Measurements from ENCODE around the gene POU2F2. TPM values are rescaled to one million over a fixed set of nuclear protein-coding genes. Genes with fewer than 3 reads are reported as not detected.

POU2F2 gene
- total and polyA plus RNA-seq, 10 of the 15 experiments (the other 5 are each of a cell fraction or from before 2014, with no cell fraction given): 4.4 to 62.4 (median 37.9) TPM

GRCh38 chr19:42038666-42039065 lies 93.6 kb downstream of the POU2F2 start:
- CTCF ChIA-PET: interaction anchor here (1.9 kb wide), 1 partner anchor 10 kb away, joined by 15 read pairs; no protein-coding TSS in a partner anchor
- Histone ChIP-seq H3K4me1 (ENCODE audit: control insufficient read depth, insufficient read depth, low read length) (no peaks in the 10 kb centered on the region), H3K36me3 (ENCODE audit: control insufficient read depth in 2 of 2, insufficient read depth in 2 of 2, low read length in 1 of 2) (no peaks in the 10 kb centered on the region), H2AFZ (ENCODE audit: control insufficient read depth, low read depth, low read length) (no peak overlapping the region), H3K4me3 (no peak overlapping the region), H3K9ac (ENCODE audit: control insufficient read depth, insufficient read depth, low read length) (no peak overlapping the region), H3K27ac (ENCODE audit: control insufficient read depth, insufficient read depth) (no peak overlapping the region), H3K9me3 (replicated peaks; ENCODE audit: control insufficient read depth, insufficient read depth, low read length) (no peaks in the 10 kb centered on the region), H3K27me3 (replicated peaks in 1 of 2; ENCODE audit: control insufficient read depth in 2 of 2, insufficient read depth in 2 of 2, low read length in 1 of 2) (no peaks in the 10 kb centered on the region), H3K4me2 (ENCODE audit: control insufficient read depth, insufficient read depth) (no peak overlapping the region), H4K20me1 (ENCODE audit: control insufficient read depth, insufficient read depth) (no peaks in the 10 kb centered on the region), H3K79me2 (ENCODE audit: control insufficient read depth, insufficient read depth, low read length) (no peaks in the 10 kb centered on the region)
- TF ChIP-seq DPF2 (IDR thresholded peaks at IDR 0.05) (no peak), NBN (IDR thresholded peaks at IDR 0.05) (no peak), TBL1XR1 (IDR thresholded peaks at IDR 0.05; ENCODE audit: low read depth, low read length) (no peak), ATF3 (IDR thresholded peaks at IDR 0.05; ENCODE audit: borderline replicate concordance, extremely low read depth, low read depth, low read length) (no peak), POLR2A (IDR thresholded peaks at IDR 0.05; ENCODE audit: low read depth, low read length) (no peak), PAX8 (IDR thresholded peaks at IDR 0.05) (no peak)
- intact Hi-C loops (cut with micrococcal nuclease; ENCODE audit: unreplicated experiment): no loop called here
- RAD21 ChIA-PET (ENCODE audit: unreplicated experiment): no interaction called here
- SMC1A ChIA-PET (ENCODE audit: uncharacterized antibody, unreplicated experiment): interaction anchor here (0.5 kb wide), 1 partner anchor 33 kb away, joined by 3 read pairs; no protein-coding TSS in a partner anchor
- FAIRE-seq (no peak), ATAC-seq (no peak), DNase-seq (ENCODE audit: low read depth, low spot score) (no peak)
- POLR2A ChIA-PET: no interaction called here
- BruUV-seq (replicated peaks): no TSS peak
- WGBS (ENCODE audit: insufficient coverage, insufficient replicate concordance, low lambda C conversion rate, missing lambda C conversion rate): 40% methylated on average over 6 of the region's 6 CpGs
- in situ Hi-C loops (cut with MboI): no loop called here

- FAIRE-seq: no peak
- POLR2A ChIA-PET: no interaction called here
- no TSS peak for BruUV-seq (replicated peaks)
Measured at GRCh38 chr19:42037649-42038048, 94.6 kb downstream of the POU2F2 start.

More at GRCh38 chr19:42037649-42038048, 94.6 kb downstream of the POU2F2 start:
- RAD21 ChIA-PET (ENCODE audit: unreplicated experiment): no interaction called here
- no peaks in the 10 kb centered on the region for H3K27me3 ChIP-seq (replicated peaks in 1 of 2; ENCODE audit: control insufficient read depth in 2 of 2, insufficient read depth in 2 of 2, low read length in 1 of 2)
- H3K4me3 ChIP-seq: no peak overlapping the region
- no peaks in the 10 kb centered on the region for H3K79me2 ChIP-seq (ENCODE audit: control insufficient read depth, insufficient read depth, low read length)
- no peaks in the 10 kb centered on the region for H4K20me1 ChIP-seq (ENCODE audit: control insufficient read depth, insufficient read depth)
- no peak overlapping the region for H3K27ac ChIP-seq (ENCODE audit: control insufficient read depth, insufficient read depth)
- no peak for DNase-seq (ENCODE audit: low read depth, low spot score)
- no peaks in the 10 kb centered on the region for H3K36me3 ChIP-seq (ENCODE audit: control insufficient read depth in 2 of 2, insufficient read depth in 2 of 2, low read length in 1 of 2)
- H2AFZ ChIP-seq (ENCODE audit: control insufficient read depth, low read depth, low read length): no peak overlapping the region
- SMC1A ChIA-PET (ENCODE audit: uncharacterized antibody, unreplicated experiment): no interaction called here
- WGBS (ENCODE audit: insufficient coverage, insufficient replicate concordance, low lambda C conversion rate, missing lambda C conversion rate): 22% methylated on average over 5 of the region's 5 CpGs
- no peak for ATAC-seq
- TF ChIP-seq PBX3 (IDR thresholded peaks at IDR 0.05; ENCODE audit: insufficient replicate concordance, low read depth, low read length) (no peak), SRF (IDR thresholded peaks at IDR 0.05; ENCODE audit: low read depth in 2 of 2, low read length in 2 of 2) (no peak), ATF3 (IDR thresholded peaks at IDR 0.05; ENCODE audit: borderline replicate concordance, extremely low read depth, low read depth, low read length) (no peak), SUZ12 (IDR thresholded peaks at IDR 0.05; ENCODE audit: unreplicated experiment) (no peak)
- no peaks in the 10 kb centered on the region for H3K9me3 ChIP-seq (replicated peaks; ENCODE audit: control insufficient read depth, insufficient read depth, low read length)
- CTCF ChIA-PET: interaction anchor here (1.9 kb wide), 1 partner anchor 9 kb away, joined by 15 read pairs; no protein-coding TSS in a partner anchor
- H3K4me2 ChIP-seq (ENCODE audit: control insufficient read depth, insufficient read depth): no peak overlapping the region
- no peaks in the 10 kb centered on the region for H3K4me1 ChIP-seq (ENCODE audit: control insufficient read depth, insufficient read depth, low read length)
- intact Hi-C loops (cut with micrococcal nuclease; ENCODE audit: unreplicated experiment): no loop called here
- in situ Hi-C loops (cut with MboI): no loop called here
- no peak overlapping the region for H3K9ac ChIP-seq (ENCODE audit: control insufficient read depth, insufficient read depth, low read length)

Measured in GM12878 (cell line).